Measurements from ENCODE around the gene DGKQ. TPM values are rescaled to one million over a fixed set of nuclear protein-coding genes. Genes with fewer than 3 reads are reported as not detected.

The DGKQ gene
- total RNA-seq, 5 donors from 2014 or later (not counting 1 experiment from before 2014, with no cell fraction given), result 22.6 to 46.4 (median 36.9) TPM

DNA sequence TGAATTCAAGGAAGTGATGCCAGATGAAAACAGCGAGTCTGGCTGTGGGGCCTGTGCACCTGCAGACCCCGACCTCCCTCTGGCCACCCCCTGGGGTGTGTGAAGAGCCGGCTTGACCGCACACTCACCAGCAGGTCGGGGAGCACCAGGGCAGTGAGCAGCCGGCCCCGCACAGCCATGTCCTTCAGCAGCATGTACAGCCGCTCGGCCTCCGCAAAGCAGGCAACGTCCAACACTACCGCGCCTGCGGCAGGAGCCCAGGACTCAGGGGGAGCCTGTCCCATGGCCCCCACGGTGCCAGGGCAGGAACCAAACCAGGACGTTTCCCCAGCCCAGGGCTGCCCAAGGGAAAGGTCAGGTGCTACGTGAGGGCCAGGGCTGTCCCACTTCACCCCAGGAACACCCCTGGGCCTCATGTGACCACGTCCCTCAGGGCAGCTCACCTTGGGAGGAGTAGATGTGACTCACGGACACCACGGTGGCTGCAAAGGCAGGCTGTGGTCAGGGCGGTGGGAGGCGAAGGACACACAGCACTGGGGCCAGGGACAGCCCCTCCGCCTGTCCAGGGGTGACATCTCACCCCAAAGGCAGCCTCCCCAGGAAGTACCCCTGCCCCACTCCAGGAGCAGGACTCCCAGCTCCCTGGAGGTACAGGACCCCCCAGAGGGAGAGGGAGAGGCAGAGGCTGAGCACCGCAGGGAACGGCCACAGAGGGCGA, 8.2 kb downstream of the DGKQ start:
- ChIA-PET CTCF (no interaction called here), POLR2A (interaction anchor here in 1 of 2 donors (0.6 kb wide), 1 partner anchor 43 kb away, joined by 5 read pairs; no protein-coding TSS in a partner anchor)
- DNase-seq, result no peak
- 94% methylated on average over 17 of the region's 26 CpGs for WGBS (ENCODE audit: insufficient coverage)
- H3K27me3 Mint-ChIP-seq, result no peaks in the 10 kb centered on the region
- Histone ChIP-seq H3K27ac (ENCODE audit: low read length) (no peak overlapping the region), H3K4me3 (ENCODE audit: control insufficient read depth in 1 of 2, extremely low read depth in 1 of 2, low read length in 1 of 2) (no peak overlapping the region), H3K36me3 (ENCODE audit: control insufficient read depth in 2 of 2, extremely low read depth in 1 of 2, insufficient read depth in 1 of 2, low read length in 1 of 2) (peaks cover 27 to 42% of the 10 kb centered on the region in 2 donors), H3K27me3 (replicated peaks in 1 of 2; ENCODE audit: control insufficient read depth in 2 of 2, extremely low read depth in 1 of 2, insufficient read depth in 2 of 2, low read length in 1 of 2) (peaks cover 0 to 12% of the 10 kb centered on the region in 2 experiments), H3K4me1 (ENCODE audit: control insufficient read depth in 1 of 2, extremely low read depth in 1 of 2, insufficient read depth in 2 of 2, low read length in 2 of 2) (peaks cover 0 to 26% of the 10 kb centered on the region in 2 experiments), H3K9me3 (no peaks in the 10 kb centered on the region)
- no peak for ATAC-seq (replicated peaks in 1 of 4)
- H3K36me3 Mint-ChIP-seq, result no peaks in the 10 kb centered on the region
- peaks cover 0 to 5% (median under 1%) of the 10 kb centered on the region in 3 donors for H3K4me1 Mint-ChIP-seq
- H3K9me3 Mint-ChIP-seq, result no peaks in the 10 kb centered on the region
- no peak overlapping the region for H3K4me3 Mint-ChIP-seq
- H3K27ac Mint-ChIP-seq, result no peak overlapping the region

DNA sequence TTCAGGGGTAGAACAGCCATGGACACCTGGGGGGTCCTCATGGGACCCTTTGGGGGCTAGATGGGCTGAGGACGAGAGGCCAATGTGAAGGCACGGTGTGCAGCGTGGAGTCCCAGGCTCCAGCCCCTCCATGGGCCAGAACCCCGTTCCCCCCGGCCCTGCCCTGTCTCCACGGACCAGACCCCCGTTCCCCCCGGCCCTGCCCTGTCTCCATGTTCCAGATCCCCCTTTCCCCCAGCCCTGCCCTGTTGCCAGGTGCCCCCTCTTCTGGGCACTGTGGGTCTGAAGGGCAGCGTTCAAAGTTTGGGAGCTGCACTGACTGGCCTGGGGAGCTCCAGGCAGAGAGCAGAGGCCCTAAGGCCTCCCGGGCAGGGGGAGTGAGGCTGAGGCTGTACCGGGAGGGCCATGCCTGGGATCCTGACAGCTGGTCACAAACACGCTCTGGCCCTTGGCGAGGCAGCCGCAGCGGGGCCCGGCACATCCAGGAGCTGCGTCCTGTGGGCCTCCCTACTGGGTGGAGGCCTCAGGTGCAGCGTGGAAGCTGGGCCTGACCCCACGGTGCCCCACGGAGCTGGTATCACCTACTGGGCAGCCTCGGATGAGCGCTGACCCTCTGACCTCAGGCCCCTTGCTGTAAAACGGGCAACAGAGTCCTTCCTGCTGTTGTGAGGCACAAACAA, 8.9 kb downstream of the DGKQ start:
- H3K4me1 ChIP-seq (ENCODE audit: control insufficient read depth in 1 of 2, extremely low read depth in 1 of 2, insufficient read depth in 2 of 2, low read length in 2 of 2), result peaks cover 0 to 20% of the 10 kb centered on the region in 2 experiments
- peaks cover 27 to 43% of the 10 kb centered on the region in 2 donors for H3K36me3 ChIP-seq (ENCODE audit: control insufficient read depth in 2 of 2, extremely low read depth in 1 of 2, insufficient read depth in 1 of 2, low read length in 1 of 2)
- no peaks in the 10 kb centered on the region for H3K9me3 Mint-ChIP-seq
- no peak overlapping the region for H3K4me3 ChIP-seq (ENCODE audit: control insufficient read depth in 1 of 2, extremely low read depth in 1 of 2, low read length in 1 of 2)
- H3K27ac Mint-ChIP-seq, result no peak overlapping the region
- WGBS (ENCODE audit: insufficient coverage), result 91% methylated on average over 20 of the region's 23 CpGs
- H3K27me3 Mint-ChIP-seq, result no peaks in the 10 kb centered on the region
- DNase-seq, result no peak
- no peak overlapping the region for H3K27ac ChIP-seq (ENCODE audit: low read length)
- H3K4me1 Mint-ChIP-seq, result peaks cover 0 to 2% (median 0%) of the 10 kb centered on the region in 3 donors
- ATAC-seq (replicated peaks in 1 of 4), result no peak
- ChIA-PET POLR2A (interaction anchor here in 1 of 2 donors (0.6 kb wide), 1 partner anchor 42 kb away, joined by 5 read pairs; no protein-coding TSS in a partner anchor), CTCF (no interaction called here)
- H3K9me3 ChIP-seq, result no peaks in the 10 kb centered on the region
- peaks cover 0 to 12% of the 10 kb centered on the region in 2 experiments for H3K27me3 ChIP-seq (replicated peaks in 1 of 2; ENCODE audit: control insufficient read depth in 2 of 2, extremely low read depth in 1 of 2, insufficient read depth in 2 of 2, low read length in 1 of 2)
- no peaks in the 10 kb centered on the region for H3K36me3 Mint-ChIP-seq
- H3K4me3 Mint-ChIP-seq, result no peak overlapping the region

DNA sequence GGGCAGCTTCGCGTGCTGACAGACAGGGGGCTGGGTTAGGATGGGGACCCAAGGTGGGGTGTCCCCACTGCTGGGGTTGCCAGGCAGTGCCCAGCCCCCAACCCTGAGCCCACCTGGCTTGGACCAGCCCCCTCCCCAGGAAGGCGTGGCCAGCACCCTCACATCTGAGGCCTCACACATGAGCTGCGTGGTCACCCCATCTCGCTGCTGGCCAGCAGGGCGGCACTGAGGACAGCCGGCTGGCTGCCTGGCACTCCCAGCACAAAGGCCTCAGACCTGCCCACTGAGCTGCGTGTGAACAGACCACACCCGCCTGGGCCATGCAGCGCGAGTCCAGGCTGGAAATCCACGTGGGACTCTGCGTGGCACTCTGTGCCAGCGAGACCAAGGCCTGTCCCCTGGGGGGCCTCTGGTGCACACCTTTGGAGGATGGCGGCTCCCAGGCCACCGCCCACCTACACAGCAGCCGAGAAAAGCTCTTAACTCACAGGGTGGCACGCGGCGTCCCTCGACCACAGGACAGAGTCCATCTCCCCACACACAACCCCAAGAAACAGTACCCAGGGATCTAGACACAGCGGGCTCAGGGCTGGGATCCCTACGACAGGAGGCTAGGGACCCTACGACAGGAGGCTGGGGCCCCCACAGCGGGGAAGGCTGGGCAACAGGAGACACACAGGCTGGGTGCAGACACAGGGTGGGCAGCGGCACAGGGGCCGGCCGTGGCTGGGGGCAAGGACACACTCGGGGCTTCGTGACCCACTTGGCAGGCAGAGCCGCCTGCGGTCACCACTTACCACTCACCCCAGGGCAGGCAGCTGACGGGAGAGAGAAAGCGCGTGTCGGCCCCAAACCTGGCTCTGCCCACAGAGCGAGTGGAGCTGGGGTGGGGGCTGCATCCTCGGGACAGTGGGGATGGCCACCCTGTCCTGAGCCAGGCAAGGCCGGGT, 9.8 kb downstream of the DGKQ start:
- H3K4me1 Mint-ChIP-seq, result no peaks in the 10 kb centered on the region
- WGBS (ENCODE audit: insufficient coverage), result 92% methylated on average over 27 of the region's 39 CpGs
- H3K4me3 Mint-ChIP-seq, result no peak overlapping the region
- POLR2A ChIA-PET, result no interaction called here
- Histone ChIP-seq H3K27ac (ENCODE audit: low read length) (no peak overlapping the region), H3K36me3 (ENCODE audit: control insufficient read depth in 2 of 2, extremely low read depth in 1 of 2, insufficient read depth in 1 of 2, low read length in 1 of 2) (peaks cover 29 to 46% of the 10 kb centered on the region in 2 donors), H3K4me1 (ENCODE audit: control insufficient read depth in 1 of 2, extremely low read depth in 1 of 2, insufficient read depth in 2 of 2, low read length in 2 of 2) (peaks cover 0 to 11% of the 10 kb centered on the region in 2 experiments), H3K9me3 (no peaks in the 10 kb centered on the region), H3K27me3 (replicated peaks in 1 of 2; ENCODE audit: control insufficient read depth in 2 of 2, extremely low read depth in 1 of 2, insufficient read depth in 2 of 2, low read length in 1 of 2) (peaks cover 0 to 4% of the 10 kb centered on the region in 2 experiments), H3K4me3 (ENCODE audit: control insufficient read depth in 1 of 2, extremely low read depth in 1 of 2, low read length in 1 of 2) (no peak overlapping the region)
- no peaks in the 10 kb centered on the region for H3K9me3 Mint-ChIP-seq
- H3K27ac Mint-ChIP-seq, result no peak overlapping the region
- ATAC-seq (replicated peaks in 1 of 4) (no peak), DNase-seq (no peak)
- peaks cover 5% of the 10 kb centered on the region for H3K36me3 Mint-ChIP-seq
- CTCF ChIA-PET, result no interaction called here
- H3K27me3 Mint-ChIP-seq, result no peaks in the 10 kb centered on the region

DNA sequence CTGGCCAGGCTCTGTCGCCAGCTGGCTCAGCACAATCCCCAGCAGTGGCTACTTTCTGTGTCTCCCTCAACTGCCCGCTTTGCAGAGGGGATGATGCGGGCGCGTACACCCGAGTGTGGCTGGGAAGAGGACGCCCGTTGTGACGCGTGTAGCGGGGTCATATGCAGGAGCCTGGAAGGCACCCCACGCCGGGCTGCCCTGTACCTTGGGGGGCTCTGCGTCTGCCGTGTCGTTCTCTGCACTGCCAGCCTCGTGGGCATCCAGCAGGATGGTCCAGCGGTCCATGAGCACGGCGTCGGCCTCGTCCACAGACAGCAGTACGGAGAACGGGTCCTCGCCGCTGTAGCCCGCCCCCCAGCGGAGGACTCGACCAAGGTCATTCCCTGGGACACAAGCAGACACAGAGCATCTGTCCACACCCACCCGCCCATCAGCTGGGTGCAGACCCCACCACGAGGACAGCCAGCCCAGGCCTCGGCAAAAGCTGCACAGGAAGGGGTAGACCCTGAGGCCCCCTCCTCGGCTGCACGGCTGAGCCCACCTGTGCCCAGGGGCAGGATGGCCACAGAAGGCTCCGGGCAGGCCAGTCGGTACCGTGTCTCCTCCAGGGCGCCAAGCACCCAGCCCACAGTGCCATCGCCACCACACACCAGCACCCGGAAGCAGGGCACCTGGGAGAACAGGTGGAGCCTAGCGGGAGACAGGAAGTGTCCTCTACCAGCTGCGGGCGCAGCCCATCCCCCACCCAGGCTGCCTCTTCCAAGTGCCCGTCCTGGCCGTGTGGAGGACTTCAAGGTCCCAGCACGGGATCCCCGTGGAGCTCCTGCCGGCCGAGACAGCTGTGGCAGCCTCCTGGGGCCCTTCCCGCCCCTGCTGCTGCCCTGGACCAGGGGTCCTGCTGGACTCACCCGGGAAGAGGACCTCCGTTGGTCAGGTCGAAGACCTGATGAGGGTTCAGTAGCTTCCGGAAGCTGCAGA, 10.8 kb downstream of the DGKQ start:
- no peaks in the 10 kb centered on the region for H3K27me3 Mint-ChIP-seq

DNA sequence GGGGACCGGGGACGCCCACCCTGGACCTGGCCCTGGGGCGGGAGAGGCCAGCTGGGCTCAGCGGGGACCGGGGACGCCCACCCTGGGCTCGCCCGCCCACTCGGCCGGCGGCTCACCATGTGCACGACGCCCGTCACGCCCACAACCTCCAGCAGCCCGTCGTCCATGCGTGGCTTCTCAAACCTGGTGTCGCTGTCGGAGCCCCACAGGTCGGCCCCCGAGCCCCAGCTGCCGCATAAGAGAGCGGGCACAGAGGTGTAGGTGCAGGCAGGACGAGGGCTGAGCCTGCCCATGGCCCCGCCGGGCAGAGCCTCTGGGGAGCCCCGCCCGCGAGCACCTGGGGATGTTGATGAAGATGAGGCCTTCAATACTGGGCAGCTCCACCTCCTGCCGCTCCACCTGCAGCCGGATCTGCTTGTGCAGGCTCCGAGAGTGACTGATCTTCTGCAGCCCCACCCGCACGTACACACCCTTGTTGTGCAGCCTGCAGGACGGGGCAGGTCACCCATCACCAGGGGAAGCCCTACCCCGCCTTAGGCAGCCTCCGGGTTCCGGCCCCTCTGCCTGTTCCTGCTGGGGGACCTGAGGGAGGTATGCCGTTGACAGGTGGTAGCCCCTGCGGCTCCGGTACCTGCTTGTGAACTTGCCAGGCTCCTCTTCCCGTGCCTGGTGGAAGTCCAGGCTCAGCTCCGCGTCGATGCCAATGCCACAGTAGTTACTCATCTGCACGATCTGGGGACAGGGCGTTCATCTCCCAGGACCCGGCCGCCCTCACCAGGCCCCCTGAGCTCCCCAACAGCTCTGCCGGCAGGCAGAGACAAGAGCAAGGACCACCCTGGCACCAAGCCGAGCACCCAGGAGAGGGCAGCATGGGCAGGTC, 11.8 kb downstream of the DGKQ start:
- no peak for DNase-seq
- ChIA-PET CTCF (no interaction called here), POLR2A (no interaction called here)
- H3K27ac Mint-ChIP-seq, result no peak overlapping the region
- H3K27me3 Mint-ChIP-seq, result no peaks in the 10 kb centered on the region
- H3K4me3 ChIP-seq (ENCODE audit: control insufficient read depth in 1 of 2, extremely low read depth in 1 of 2, low read length in 1 of 2), result no peak overlapping the region
- H3K9me3 Mint-ChIP-seq, result no peaks in the 10 kb centered on the region
- no peak overlapping the region for H3K4me3 Mint-ChIP-seq
- peaks cover 6% of the 10 kb centered on the region for H3K36me3 Mint-ChIP-seq
- H3K4me1 Mint-ChIP-seq, result no peaks in the 10 kb centered on the region
- H3K36me3 ChIP-seq (ENCODE audit: control insufficient read depth in 2 of 2, extremely low read depth in 1 of 2, insufficient read depth in 1 of 2, low read length in 1 of 2), result peaks cover 26 to 44% of the 10 kb centered on the region in 2 donors
- no peak overlapping the region for H3K27ac ChIP-seq (ENCODE audit: low read length)
- 96% methylated on average over 45 of the region's 52 CpGs for WGBS (ENCODE audit: insufficient coverage)
- no peaks in the 10 kb centered on the region for H3K27me3 ChIP-seq (replicated peaks in 1 of 2; ENCODE audit: control insufficient read depth in 2 of 2, extremely low read depth in 1 of 2, insufficient read depth in 2 of 2, low read length in 1 of 2)
- peaks cover 0 to 3% of the 10 kb centered on the region in 2 experiments for H3K4me1 ChIP-seq (ENCODE audit: control insufficient read depth in 1 of 2, extremely low read depth in 1 of 2, insufficient read depth in 2 of 2, low read length in 2 of 2)
- ATAC-seq (replicated peaks in 1 of 4), result no peak
- H3K9me3 ChIP-seq, result no peaks in the 10 kb centered on the region

More for the DNA sequence above, 10.8 kb downstream of the DGKQ start:
- Histone ChIP-seq H3K27ac (ENCODE audit: low read length) (no peak overlapping the region), H3K27me3 (replicated peaks in 1 of 2; ENCODE audit: control insufficient read depth in 2 of 2, extremely low read depth in 1 of 2, insufficient read depth in 2 of 2, low read length in 1 of 2) (no peaks in the 10 kb centered on the region), H3K36me3 (ENCODE audit: control insufficient read depth in 2 of 2, extremely low read depth in 1 of 2, insufficient read depth in 1 of 2, low read length in 1 of 2) (peaks cover 31 to 46% of the 10 kb centered on the region in 2 donors), H3K4me3 (ENCODE audit: control insufficient read depth in 1 of 2, extremely low read depth in 1 of 2, low read length in 1 of 2) (no peak overlapping the region), H3K4me1 (ENCODE audit: control insufficient read depth in 1 of 2, extremely low read depth in 1 of 2, insufficient read depth in 2 of 2, low read length in 2 of 2) (peaks cover 0 to 3% of the 10 kb centered on the region in 2 experiments), H3K9me3 (no peaks in the 10 kb centered on the region)
- ChIA-PET CTCF (no interaction called here), POLR2A (no interaction called here)
- WGBS (ENCODE audit: insufficient coverage), result 95% methylated on average over 51 of the region's 54 CpGs
- no peaks in the 10 kb centered on the region for H3K4me1 Mint-ChIP-seq
- H3K4me3 Mint-ChIP-seq, result no peak overlapping the region
- H3K36me3 Mint-ChIP-seq, result peaks cover 6% of the 10 kb centered on the region
- DNase-seq (no peak), ATAC-seq (replicated peaks in 1 of 4) (no peak)
- H3K27ac Mint-ChIP-seq, result no peak overlapping the region
- H3K9me3 Mint-ChIP-seq, result no peaks in the 10 kb centered on the region

Data from T-cell (primary cell).